GM15510 (cell line): ENCODE measurements around the gene FCHSD1.

Experiments used
- POLR2A ChIP-seq: IDR thresholded peaks from 3 replicates; pipeline ENCODE4 v1.6.1; 2011; ENCODE audit warnings: borderline replicate concordance; ENCODE audit not compliant: insufficient read length; ENCODE audit errors: extremely low read depth

Gene FCHSD1

DNA sequence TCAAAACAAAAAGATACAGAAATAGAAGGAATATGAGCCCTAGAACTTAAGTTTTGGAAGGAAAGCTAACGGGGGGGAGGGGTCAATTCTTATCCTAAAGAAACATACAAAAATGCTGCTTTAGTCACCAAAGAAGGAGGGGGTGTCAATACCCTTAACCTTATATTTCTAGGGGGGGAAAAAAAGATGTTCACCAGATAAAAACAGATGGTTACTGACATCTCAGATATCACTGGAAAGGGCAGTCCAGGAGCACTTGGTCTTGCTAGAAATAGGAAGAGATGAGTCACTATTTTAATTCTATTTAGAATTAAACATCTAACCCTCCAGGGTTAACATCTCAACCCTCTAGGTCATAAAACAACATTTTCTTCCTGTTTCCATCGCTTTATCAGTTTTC is 34.1 kb downstream of the FCHSD1 start:
- TF ChIP-seq POLR2A, result no peak

DNA sequence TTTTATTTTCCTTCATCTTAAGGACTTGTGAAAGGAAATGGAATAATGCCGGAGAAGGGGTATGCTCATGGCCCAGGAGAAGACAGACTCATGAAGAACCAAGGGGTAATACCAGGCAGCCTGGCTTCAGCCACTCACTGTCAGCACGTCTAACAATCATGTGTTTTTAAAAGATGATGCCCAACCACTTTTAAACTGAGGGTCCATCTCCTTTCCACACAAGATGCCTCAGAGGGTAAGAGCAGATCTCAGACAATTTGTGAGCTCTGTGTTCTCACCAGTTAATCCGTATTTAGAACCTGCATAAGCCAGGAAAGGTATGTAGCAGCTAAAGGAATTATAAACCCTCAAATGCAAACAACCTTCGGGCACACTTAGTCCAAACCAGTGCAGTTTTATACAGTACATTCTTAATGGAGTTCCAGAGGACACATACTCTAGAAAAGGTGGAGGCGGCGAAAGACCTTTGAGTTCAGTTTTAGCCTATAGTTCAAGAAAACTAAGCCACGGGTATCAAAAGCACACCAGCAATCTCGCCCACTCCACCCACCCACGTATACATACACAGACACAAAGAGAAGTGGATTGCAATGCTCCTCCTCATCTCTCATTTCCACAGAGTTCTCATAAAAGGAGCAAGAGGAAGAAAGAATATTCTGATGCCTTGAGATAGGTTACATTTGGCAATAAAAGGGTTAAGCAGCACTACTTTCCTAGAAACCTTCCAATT is 35.1 kb downstream of the FCHSD1 start:
- TF ChIP-seq POLR2A, result no peak

DNA sequence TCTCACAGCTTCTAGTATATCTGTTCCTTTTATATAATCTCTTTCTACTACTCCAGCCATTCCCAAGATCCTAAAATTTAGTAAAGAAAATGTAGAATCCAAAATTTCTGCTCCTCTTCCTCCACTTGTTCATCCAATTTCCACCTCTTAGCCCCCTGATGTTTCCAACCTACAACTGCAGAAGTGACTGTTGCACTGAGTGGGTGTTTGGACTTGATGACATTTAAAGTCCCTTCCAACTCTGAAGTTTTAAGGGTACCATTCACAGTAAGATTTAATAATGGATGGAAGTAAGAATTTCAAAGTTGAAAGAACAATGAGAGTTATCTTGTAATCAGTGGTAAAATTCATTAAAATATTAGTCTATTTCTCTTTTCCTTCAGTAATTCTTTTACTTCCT is 37.9 kb downstream of the FCHSD1 start:
- no peak for TF ChIP-seq POLR2A

DNA sequence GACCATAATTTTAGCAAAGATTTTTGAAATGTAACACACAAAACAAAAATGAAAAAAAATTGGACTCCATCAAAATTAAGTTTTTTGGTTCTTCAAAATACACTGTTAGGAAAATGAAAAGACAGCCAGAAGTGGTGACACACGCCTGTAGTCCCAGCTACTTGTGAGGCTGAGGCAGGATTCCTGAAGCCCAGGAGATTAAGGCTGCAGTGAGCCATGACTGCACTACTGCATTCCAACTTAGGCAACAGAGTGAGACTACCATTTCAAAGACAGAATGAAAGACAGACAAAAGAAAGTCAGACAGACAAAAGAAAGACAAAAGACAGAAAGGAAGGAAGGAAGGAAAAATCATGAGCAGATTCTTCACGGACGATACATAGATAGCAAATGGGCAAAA is 39.9 kb downstream of the FCHSD1 start:
- TF ChIP-seq POLR2A, result no peak

DNA sequence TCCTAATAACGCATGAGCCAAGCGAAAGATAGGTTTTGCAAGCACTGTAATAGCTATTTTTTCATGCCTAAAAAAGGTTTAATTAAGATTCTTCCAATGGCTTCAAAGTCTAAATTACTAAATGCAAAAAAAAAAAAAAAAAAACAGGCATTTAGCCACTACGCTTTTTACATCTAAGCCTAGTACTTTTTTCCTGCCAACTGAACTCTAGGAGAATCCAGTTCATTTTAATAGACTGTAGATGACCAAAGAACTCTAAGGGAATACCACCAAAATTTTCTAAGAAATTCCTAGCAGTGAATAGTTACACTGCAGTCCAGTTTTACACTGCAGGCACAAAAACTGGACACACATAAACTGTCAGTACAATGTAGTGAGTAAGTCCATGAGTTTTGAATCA is 42.2 kb downstream of the FCHSD1 start:
- TF ChIP-seq POLR2A, result no peak

DNA sequence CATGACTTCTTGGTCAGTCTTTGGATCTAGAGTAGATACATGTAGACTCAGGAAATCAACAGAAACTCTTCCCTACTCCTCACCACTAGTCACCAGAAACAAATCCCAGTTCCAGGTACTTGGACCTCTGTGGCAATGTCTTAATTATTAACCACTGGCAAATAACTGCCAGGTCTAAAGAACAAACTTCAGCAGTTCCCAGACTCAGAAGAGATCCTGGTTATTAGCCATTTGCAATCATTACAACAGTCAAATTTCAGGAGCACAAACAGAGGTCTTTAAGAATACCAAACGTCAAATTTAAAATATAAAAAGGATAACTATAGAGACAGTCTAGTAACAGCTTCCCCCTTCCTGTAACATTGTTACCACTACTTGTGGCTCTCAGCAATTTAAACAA is 42.7 kb downstream of the FCHSD1 start:
- no peak for TF ChIP-seq POLR2A

DNA sequence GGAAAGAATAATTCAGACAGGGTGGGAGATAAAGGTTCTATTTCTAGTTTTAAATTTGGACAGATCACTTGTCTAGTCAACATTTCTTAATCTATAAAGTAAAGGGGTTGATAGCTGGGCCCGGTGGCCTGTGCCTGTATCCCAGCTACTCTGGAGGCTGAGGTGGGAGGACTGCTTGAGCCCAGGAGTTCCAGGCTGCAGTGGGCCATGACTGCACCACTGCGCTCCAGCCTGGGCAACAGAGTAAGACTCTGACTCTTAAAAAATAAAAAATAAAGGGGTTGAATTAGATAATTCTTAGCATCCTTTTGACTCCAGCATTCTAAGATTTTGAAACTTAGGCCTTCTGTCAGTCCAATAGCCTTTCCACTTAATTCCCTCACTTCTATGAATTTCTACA is 43.2 kb downstream of the FCHSD1 start:
- no peak for TF ChIP-seq POLR2A

DNA sequence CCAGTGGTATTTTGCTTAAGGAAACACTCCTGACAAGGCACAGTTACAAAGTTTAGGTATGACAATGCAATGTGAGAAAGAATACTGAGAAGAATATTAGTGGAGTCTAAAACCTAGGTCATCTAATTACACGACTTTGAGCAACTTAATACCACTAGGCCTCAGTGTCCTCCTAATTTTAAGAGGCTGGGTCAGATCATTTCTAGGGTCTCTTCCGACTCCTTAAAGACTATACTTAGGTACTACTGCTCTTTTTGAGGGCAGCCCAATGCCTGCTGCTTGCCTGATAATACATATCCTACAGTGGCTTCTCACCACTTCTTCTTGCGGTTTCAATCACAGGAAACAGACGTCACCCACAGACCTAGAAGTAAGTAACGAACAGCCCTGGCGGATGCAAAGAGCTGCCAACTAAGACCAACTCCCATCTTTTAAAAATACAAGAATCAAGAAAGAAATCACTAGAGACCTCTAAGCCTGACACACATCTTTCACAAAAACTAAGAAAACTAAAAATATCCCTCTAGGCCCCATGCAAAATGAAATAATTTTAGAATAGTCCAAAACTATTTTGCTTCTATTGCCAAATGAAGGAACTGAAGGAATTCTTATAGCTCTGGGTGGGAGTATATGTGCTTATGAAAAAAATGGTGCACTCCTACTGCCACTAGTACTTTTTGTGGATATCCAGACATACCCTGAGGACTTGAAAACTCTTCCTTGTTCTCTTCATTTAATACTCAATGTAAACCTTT is 45.5 kb downstream of the FCHSD1 start:
- no peak for TF ChIP-seq POLR2A

DNA sequence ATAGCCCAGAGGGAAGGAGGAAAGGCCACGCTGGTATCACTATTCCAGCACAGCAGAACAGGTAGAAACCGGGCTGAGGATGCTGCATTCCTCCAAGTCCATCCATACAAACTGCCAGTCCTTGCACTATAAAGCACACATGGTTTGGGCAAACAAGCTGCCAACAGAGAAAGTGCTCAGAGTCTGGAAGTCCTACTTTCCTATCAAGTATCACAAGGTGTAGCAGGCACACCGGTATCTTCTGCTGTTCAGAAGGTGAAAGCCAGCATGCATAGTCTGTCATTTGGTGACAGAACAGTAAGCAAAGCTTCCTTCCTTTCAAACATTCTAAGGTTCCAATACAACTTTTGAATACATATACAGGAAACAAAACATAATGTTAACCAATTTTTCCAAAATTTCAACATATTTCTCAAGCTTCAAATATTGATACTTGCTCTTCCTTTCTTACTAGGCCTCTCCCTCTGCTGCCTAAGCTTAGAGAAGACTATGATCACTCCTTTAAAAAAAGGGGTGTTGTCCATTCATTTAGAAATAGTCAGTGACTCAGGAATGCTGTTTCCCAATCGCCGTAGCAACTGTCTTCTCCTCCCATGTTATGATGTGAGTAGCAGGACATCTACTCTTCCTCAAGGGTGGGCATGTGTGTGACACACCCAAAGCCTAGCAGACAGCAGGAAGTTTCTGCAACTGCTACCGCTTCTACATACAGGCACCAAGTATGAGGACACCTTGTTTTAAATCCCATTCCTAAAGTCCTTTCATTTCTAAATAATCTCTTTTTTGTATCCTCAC is 47.1 kb downstream of the FCHSD1 start:
- TF ChIP-seq POLR2A, result no peak

DNA sequence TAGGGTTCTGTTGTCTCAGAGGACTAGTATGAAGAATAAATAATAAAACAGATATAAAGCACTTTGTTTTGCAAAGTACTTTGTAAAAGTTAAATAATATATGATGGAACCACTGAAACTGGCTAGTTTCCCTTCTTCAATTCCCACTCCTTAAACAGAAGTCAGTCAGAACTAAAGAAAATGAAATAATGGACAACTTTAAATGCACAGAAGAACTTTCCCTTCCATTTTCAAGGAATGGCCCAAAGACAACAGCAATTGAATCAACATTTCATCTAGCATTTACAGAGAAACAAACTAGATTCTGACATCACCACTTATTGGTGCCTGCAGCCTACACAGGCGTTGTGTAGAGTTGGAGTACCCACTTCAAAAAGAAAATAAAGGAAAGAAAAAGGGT is 48.6 kb downstream of the FCHSD1 start:
- TF ChIP-seq POLR2A, result no peak

DNA sequence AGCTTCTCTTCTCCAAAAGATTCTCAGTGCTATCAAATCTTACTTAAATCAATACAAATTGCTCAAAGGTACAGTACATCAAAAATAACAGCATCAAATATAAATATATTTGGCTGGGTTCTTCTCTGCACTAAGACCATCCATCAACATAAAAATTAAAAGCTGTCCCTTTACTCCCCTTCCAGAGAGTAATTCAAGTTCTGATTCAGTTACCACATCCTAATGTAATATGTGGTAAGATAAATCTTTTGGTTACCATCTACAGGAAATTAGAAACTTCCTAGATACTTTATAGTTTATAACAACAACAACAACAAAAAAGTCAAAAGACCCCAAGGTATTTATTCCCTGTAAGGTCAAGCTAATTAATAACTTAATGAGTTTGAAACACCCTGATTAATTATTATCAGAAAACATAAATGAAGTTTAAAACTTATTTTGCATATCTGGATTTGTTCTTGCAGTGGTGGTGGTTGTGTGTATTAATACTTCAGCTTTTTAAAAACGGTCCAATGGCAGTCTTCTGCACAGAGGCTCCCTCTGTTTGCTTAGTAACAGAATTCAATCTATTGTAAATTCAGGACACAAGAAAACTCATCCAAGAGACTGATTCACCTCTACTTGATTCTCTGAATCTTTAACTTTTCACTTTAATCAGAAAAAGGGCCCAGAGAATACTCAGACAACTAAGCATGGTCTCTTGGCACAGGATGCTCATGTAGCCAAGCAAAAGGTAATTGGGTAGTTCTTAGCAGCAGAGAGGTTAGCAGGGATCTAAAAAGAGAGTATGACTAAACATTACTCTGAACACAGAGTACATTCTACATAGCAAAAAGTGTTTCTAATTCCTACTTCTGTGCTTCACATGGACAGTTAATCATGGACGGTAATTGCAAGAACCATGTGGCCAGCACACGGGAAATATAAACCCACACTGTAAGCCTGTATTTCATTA is 52.5 kb downstream of the FCHSD1 start:
- no peak for TF ChIP-seq POLR2A

DNA sequence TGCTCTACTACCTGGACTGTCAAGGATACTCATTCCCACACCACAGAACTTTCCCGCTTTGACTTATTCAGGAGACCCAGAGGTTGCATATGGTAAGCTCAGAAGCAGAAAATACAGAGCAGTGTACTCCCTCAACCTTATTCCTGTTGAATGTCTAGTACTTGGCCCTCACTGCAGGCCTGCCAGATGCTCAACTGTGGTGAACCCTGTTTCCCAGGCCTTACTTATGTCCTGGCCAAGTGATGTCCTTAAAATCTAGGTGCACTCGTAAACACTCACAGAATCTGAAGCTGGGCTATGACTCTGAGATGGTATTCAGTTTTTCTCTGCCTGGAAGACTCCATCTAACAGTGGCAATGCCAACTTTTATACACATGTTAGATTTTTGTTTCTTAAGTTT is 53.4 kb downstream of the FCHSD1 start:
- no peak for TF ChIP-seq POLR2A

DNA sequence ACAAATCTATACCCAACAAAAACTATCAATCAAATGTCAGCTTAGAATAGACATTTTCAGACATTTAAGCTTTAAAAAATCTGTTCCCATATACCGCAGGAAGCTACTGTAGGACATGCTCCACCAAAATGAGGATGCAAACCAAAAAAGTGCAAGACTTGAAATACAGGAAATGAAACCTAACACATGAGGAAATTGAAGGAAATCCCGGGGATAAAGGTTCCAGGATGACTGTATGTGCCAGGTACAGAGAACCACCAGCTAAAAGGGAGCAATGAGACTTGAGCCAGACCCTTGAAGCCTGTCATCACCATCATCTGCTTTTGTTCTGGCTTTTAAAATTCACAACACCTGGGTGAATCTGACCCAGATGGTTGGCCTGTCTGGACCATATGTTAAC is 53.8 kb downstream of the FCHSD1 start:
- no peak for TF ChIP-seq POLR2A

DNA sequence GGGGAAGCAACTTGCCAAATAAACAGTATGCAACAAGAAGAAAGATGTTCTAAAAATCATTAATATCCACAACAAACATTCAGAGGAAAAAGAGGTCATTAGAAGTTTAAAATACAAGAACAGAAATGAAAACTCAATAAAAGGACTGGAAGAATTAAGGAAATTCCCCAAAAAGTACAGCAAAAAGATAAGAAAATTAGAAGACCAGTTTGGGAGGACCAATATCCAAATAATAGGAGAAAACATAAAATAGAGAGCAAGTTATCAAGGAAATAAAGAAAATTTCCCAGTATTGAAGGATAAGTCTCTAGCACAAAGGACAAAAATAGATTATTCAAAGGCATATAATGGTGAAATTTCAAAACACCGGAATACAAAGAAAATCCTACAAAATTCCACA is 54.4 kb downstream of the FCHSD1 start:
- no peak for TF ChIP-seq POLR2A
